NCI-H82 treated with DMSO at 0.1 percent for 48 hours (cell line): ENCODE data around the gene HECA.
"Not testable (repeated sequence)": the region's sequence is repeated elsewhere in the genome, so short reads cannot be mapped to it uniquely, and the experiment has no call there.

Experiments
- DNase-seq: peaks from one replicate; lab custom pipeline; 2025; ENCODE audit not compliant: unreplicated experiment; lab: John Stamatoyannopoulos, UW

Gene HECA

DNA sequence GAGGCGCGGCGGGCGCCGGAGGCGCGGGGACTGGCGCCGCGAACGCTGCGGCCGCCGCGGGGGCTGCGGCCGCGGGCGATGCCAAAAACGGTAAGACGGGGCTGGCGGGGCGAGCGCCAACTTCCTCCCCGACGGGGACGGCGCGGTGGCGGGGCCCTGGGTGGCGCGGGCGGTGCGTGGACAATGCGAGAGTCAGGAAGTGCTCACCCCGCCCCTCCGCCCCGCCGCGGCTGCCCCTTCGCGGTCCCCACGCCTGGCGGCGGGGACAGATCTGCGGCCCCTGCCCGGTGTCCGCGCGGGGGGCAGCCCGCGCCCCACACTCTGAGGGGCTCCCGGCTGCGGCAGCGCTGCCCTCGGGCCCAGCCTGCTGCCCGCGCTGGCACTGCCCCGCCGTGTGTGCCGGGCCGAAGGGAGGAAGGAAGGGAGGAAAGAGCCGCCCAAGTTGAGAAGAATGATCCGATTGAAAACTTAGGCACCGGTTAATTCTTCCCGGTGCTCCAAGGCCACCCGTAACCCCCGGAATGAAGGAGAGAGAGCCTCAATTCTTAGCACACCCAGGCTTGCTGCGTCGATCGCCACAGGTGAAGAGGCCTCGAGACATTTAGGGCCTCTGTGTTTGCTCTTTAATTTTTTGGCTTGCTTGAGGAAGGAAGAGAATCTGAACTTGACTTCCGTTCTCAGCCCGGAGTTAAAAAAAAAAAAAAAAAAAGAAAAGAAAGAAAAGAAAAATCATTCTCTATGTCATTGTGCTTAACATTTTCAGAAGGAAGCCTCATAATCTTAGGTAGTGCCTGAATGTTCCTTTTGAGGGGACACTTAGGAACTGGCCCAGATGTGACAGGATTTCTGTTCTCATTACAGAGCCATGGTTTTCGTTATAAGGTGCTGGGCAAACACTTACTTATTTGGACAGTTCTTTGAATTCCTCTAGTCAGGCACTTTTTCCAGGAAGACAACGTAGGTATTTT, 982 bp downstream of the HECA start:
- no peak for DNase-seq

DNA sequence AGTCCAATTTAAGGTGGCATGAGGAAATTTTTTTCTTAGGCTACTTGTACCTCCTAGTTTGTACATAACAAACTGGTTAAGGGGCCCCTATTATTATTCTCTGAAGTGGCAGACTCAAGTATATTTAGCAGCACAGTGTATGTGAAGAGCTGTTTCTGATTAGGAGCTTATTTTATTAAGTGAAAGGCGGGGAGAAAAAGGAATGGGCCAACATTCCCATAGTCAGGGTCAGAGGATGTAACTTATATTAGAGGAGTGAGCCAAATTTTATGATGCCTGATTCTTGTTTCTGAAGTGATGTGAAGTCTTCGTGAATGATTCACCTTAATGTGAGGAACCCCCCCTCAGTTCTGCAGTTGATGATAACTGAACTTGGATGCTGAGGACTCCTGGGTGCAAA, 2.8 kb downstream of the HECA start:
- DNase-seq = no peak

DNA sequence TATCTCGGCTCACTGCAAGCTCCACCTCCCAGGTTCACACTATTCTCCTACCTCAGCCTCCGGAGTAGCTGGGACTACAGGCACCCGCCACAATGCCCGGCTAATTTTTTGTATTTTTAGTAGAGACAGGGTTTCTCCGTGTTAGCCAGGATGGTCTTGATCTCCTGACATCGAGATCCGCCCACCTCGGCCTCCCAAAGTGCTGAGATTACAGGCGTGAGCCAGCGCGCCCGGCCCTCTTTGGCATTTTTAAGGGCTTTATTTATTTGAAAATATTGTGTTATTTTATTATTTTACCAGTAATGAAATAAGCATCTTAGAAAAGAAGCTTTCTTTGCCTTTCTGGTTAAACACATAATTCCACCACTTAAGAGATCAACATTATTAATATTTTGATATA, 6.0 kb downstream of the HECA start:
- DNase-seq = not testable (repeated sequence)

DNA sequence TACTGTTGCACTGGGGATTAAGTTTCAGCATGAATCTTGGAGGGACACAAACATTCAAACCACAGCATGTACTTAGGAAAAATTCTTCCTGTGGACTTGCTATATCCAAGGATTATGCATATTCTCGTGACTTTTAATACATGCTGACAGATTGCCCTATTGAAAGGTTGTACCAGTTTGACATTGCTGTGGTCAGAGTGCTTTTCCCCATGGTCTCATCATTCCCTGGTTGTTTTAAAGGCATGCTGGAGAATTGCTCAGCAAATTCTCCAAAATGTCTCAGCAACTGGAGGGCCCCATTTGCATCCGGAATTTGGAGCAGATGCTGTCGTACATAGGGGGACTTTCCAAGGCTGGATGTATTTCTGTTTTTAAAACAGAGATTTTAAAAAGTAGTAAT, 7.4 kb downstream of the HECA start:
- no peak for DNase-seq

DNA sequence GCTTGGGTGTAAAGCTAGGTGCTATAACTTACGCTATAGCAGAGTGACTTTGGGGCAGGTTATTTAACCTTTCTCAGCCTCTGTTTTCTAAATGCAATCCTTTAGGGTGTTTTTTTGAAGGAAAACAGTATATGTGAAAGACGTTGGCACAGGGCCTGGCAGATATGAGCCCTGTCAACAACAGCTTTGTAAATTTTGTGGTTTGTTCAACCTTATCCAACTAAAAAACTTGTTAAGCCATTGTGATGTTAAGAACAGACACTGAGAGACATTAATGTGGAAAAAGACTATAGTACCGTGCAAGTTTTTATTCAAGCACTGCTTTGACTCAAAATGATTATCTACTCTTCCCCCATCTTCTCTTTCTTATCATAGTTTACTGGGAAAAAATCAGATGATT, 8.2 kb downstream of the HECA start:
- no peak for DNase-seq

DNA sequence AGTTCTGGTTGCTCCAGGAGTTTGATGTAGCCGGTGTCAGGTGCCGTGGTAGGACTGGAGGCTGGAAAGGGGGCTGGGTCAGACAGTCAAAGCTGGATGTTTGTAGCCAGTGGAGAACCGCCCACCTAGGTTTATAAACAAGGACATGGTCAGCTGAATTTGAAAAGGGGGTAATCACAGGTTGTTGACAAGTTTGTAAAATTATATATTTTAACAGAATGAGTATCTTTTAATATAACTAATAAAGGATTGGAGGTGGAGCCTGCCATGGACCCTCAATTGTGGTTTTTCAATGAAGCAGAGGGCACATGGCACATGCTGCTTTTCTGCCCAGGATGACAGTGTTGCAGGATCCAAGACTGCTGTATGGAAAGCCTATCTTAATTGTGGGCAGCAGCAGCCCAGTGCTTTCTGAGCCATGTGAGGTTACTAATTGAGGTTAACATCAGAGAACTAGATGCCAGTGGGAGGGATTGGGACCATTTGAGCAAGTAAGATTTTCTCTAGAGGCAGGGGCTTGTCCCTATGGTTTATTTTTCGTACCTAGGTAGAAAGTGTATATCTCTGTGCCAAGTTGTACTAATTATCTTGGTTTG, 9.7 kb downstream of the HECA start:
- DNase-seq = no peak

DNA sequence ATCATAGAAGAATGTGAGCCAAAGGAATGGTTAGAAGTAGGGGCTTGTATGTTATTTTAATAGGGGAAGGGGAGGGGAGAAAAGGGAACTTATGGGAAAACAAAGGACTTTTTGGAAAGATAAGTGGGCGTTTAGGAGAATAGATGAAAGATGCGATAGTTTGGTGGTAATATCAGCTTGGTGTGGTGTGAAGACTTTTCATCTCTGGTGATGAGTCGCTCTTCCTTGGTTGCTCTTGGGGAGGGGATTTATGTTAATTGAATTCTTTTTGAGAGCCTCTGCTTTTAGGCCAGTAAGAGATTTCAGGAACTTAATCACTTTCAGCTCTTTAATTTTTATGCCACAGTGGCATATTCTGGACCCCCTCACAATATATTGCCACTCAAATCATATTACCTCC, 10.8 kb downstream of the HECA start:
- no peak for DNase-seq

DNA sequence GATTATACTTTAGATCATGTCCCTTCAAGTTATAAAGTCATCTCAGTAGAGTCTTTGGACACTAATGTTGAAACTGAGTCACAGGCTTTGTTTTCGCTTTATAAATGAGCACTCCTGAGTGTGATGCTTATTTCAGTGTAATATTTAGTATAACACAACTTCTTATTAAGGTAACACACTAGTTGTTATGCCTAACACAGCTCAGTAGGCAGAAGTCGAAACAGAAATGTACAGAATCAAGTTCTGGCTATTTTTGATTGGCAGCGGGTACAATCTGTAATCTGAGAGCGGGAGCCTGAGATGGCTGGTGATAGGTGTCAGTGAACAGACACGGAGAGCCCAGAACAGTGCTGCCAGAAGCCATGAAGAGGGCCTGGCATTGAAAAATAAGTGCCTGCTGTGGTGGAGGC, 11.4 kb downstream of the HECA start:
- DNase-seq = no peak

DNA sequence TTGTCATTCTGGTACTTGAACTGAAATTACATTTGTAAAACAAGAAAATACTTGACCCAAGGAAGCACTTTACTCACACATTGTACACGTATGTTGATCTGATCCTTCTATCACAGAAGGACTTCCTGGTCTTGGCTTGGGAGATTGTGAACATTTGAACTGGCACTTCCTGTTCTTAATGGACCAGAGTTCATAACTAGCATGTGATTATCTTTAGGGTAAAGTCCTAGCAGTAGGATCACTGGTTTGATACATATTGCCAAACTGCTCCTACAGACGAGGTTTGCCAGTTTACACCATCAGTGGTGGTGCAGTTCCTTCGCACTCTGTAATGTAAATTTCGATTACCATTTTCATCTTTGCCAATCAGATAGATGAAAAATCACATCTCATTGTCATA, 12.7 kb downstream of the HECA start:
- DNase-seq = no peak

DNA sequence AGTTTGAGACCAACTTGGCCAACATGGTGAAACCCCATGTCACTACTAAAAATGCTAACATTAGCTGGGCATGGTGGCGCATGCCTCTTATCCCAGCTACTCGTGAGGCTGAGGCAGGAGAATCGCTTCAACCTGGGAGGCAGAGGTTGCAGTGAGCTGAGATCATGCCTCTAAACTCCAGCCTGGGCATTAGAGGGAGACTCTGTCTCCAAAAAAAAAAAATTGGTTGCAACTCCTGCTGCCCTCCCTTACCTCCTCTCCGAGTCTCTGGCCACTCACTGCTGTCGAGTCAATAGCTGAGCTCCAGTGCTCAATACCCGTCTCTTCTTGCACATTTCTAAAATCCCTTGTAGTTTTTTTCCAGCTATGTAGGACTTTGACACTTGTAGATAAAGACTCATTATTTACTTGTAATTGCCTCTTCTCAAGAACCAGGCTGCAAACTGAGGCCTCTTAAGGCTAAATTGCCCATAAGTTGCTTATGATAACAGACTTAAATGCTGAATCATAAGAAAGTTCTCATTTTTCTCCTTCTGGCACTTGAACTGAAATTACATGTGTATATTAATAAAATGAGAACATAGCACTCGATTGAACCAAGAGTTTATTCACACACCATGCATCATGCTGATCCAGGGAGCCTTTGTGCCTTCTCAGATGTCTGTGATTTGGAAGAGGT, 13.8 kb downstream of the HECA start:
- DNase-seq = no peak

DNA sequence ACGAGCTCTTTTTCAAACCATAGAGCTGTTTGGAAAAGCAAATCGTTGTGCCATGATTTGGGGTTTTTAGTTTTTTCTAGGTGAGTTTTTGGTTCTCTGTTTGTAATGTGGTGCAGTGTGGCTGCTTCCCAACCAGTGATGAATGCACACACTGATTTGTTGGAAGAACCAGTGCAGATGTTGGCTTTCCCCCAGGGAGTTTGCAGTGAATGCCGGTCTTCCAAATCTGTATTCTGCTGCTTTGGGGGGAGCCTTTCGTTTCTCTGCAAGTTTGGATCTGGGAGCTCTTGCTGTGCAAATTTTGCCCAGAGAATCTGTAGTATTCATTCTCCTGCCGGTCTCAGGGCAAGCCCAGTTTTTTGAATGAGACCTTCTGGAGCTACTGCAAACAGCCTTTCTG, 14.5 kb downstream of the HECA start:
- DNase-seq = no peak

DNA sequence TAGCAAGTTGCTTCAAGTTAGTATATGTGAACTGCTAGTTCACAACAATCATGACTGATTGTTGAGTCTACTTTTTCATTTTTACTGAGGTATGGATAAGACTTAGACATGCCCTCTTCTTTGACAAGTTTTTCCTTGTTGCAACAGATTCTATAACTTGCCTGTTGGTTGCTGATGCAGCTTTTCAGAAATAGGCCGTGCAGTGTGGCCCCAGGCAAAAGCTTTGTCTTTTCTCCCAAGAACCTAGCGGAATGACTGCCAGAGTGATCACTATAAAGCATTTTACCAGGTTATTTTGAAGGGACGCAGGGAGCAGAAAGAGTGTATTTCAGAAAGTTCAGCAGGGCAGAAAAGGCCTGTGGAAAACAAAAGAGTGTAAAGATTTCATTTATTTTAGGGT, 16.0 kb downstream of the HECA start:
- no peak for DNase-seq

DNA sequence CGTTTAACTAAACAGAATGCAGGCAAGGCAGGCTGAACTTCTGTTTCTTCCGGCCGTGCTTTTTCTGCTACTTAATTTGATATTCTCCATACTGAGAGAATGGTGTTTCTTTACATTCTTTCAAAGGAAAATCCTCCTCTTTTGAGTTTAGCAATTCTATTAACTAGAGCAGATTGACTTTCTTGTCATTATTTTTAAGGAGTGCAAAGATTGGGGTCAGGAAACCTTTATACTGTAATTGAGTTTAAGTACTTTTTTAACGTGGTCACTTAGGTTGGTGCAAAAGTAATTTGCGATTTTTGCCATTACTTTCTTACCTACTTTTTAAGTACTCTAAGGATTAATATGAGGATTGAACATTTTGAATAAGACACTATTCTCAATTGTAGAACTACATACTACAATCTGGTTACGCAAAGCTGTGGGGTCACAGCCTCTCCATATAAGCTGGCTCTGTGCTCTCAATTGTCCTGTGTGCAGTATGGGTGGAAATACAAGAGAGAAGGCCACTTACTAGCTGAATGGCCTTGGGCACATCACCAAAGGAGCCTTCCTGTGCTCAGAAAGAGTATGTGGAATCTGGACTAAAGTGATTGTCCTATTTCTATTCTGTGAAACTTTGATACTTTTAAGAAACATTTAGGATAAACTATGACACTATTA, 16.7 kb downstream of the HECA start:
- no peak for DNase-seq

DNA sequence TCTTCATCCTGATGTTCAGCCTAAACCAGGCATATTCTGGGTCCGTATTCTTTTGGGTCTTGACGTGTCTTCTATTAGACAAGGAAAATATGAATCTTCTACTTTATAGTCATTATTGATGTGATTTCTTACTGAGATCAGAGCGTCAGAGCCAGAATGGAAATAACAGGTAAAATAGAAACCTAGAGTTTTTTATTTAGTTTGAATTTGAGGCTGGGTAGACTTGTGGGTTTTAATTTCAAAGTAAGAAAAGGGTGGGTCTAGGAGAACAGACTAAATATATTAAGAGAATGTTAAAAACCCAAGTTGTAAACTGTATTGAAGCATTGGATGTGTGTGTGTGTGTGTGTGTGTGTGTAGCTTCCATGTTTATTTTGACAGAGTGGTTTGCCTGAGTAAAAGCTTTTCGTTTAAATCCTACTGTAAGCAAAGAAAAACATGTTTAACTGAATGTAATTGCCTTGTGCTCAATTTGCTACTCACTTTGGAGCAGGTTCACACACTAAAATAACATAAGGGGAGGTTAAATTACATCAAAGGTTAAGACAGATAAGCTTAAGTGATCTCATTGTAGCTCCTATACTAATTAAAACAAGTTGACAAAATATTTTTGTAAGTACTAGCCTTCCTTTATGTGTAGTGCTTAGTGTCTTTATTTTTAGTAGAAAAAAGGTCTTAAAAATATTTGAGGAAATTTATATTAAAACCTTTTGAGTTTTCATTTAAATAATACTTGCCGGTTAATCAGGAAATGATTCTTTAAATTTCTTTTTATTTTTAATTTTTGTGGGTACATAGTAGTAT, 17.4 kb downstream of the HECA start:
- DNase-seq = no peak

DNA sequence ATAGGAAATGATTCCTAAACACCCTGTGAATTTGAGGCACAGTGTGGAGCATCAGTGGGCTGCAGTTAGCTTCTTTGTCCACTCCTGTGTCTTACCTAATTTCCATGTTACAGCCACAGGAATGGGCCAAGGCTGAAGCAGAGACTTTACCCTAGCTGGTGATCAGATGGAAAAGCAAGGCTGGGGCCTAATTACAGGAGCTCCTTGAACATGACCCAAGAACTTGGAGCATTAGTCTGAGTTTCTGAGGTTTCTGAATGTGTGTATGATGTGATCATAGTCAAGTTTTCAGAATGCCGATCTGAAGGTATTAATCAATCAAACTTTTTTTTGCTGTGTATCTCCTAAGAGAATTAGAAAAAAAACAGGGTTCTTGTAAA, 18.0 kb downstream of the HECA start:
- DNase-seq = no peak

DNA sequence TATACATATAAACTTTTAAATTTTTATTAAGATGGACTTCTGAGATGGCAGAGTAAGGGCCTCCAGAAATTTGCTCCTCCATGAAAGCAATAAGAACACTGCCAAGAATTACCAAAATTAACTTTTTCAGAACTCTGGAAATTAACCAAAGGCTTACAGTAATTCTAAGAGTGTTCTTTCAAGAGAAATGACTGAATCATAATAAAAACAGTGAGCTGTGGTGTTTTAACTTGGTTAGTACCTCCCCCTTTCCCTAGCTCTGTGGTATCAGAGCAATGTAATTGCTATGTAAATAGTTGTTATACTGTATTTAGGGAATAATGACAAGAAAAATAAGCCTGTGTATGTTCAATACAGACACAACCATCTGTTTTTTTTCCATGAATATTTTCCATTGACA, 19.0 kb downstream of the HECA start:
- DNase-seq = no peak

DNA sequence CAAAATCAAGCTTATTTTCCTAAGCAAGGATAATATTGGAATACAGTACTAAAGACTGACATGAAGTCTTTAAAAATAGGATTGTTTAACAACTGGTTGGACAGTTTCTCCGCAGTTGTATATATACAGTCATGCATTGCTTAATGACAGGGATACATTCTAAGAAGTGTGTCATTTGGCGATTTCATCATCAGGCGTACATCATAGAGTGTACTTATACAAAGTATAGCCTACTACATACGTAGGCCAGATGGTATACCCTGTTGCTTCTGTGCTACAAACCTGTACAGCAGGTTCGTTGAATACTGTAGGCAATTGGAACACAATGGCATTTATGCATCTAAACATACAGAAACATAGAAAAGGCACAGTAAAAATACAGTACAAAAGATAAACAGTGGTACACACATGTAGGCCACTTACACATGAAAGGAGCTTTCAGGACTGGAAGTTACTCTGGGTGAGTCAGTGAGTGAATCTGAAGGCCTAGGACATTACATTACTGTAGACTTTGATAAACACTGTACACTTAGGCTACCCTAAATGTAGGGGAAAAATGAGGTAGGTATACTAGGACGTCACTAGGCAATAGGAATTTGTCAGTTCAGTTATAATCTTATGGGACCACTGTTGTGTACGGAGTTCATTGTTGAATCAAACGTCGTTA, 20.1 kb downstream of the HECA start:
- no peak for DNase-seq

DNA sequence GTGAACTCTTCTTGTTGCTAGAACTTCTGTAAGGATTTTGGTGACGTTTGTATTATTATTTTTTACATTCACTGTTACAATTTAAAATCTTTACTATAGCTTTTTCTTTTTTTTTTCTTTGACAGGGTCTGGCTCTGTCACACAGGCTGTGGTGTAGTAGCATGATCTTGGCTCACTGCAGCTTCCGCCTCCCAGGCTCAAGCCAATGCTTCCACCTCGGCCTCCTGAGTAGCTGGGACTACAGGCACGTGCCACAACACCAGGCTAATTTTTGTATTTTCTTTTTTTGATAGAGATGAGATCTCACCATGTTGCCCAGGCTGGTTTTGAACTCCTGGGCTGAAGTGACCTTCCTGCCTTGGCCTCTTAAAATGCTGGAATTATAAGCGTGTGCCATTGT, 21.2 kb downstream of the HECA start:
- no peak for DNase-seq

DNA sequence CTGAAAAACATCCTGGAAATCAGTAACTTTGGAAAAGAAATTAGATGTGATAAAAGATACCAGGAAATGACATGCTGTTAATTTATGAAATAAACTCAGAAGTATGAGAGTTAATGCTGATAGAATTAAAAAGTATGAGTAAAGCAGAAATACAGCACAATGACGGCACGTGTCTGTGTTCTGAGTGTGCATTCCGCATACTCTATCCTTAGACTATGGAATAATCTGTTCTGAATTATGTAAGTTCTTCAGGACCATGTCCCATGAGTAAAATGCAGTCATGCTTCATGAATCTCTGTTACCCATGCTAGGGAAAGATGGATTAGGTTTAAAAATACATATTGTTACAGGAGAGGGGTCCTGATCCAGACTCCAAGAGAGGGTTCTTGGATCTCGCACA, 21.7 kb downstream of the HECA start:
- DNase-seq = no peak

DNA sequence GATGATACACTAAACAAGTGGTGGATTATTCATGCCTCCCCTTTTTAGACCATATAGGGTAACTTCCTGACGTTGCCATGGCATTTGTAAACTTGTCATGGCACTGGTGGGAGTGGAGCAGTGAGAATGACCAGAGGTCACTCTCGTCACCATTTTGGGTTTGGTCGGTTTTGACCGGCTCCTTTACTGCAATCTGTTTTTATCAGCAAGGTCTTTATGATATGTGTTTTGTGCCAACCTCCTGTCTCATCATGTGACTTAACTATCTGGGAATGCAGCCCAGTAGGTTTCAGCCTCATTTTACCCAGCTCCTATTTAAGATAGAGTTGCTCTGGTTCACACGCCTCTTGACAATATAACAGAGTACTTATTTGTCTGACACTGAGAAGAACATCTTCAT, 22.2 kb downstream of the HECA start:
- DNase-seq = not testable (repeated sequence)
